Mammary epithelial cell (primary cell): ENCODE results near the gene TPCN1.

Experiments used
- EZH2 ChIP-seq: IDR thresholded peaks from 2 replicates; pipeline ENCODE4 v1.6.1; 2012; ENCODE audit warnings: low read length, inconsistent platforms, borderline replicate concordance
- TF ChIP-seq, protein P1 (sequence below), 2 donors: IDR thresholded peaks in 1 of 2; conservative IDR thresholded peaks in 1 of 2; 2 replicates each; pipeline ENCODE4 v1.5.1; 2011 to 2012; ENCODE audit warnings: inconsistent platforms in 2 of 2, low read length in 2 of 2, mild to moderate bottlenecking in 2 of 2, control low read depth in 1 of 2, low read depth in 1 of 2; ENCODE audit not compliant: insufficient read depth in 1 of 2; ENCODE audit errors: extremely low read depth in 1 of 2

DNA sequence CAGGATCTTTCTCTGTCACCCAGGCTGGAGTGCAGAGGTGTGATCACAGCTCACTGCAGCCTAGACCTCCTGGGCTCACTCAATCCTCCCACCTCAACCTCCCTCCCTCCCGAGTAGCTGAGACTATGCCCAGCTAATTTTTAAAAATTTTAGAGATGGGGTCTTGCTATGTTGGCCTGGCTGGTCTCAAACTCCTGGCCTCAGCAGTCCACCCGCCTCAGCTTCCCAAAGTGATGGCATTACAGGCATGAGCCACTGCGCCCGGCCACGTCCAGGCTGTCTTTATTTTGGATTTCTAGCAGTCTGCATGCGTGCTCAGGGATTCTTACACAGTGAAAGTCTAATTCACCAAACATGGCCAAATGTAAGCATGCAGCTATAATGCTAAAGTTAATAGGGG lies 95.9 kb downstream of the TPCN1 start:
- TF ChIP-seq, protein P1, sequence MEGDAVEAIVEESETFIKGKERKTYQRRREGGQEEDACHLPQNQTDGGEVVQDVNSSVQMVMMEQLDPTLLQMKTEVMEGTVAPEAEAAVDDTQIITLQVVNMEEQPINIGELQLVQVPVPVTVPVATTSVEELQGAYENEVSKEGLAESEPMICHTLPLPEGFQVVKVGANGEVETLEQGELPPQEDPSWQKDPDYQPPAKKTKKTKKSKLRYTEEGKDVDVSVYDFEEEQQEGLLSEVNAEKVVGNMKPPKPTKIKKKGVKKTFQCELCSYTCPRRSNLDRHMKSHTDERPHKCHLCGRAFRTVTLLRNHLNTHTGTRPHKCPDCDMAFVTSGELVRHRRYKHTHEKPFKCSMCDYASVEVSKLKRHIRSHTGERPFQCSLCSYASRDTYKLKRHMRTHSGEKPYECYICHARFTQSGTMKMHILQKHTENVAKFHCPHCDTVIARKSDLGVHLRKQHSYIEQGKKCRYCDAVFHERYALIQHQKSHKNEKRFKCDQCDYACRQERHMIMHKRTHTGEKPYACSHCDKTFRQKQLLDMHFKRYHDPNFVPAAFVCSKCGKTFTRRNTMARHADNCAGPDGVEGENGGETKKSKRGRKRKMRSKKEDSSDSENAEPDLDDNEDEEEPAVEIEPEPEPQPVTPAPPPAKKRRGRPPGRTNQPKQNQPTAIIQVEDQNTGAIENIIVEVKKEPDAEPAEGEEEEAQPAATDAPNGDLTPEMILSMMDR (conservative IDR thresholded peaks at IDR 0.05 in 1 of 2, IDR thresholded peaks at IDR 0.05 in 1 of 2; ENCODE audit: extremely low read depth in 1 of 2, insufficient read depth in 1 of 2, low read depth in 1 of 2, low read length in 2 of 2), result no peak
- TF ChIP-seq EZH2, result no peak
